Eye (tissue), 1 donor: ENCODE results near the gene SCAPER.
"Not testable (repeated sequence)": the region's sequence is repeated elsewhere in the genome, so short reads cannot be mapped to it uniquely, and the experiment has no call there.

ENCODE experiments used
- DNase-seq: peaks from one replicate; pipeline ENCODE4 v3.0.0-alpha.2; 2015

The SCAPER gene

DNA sequence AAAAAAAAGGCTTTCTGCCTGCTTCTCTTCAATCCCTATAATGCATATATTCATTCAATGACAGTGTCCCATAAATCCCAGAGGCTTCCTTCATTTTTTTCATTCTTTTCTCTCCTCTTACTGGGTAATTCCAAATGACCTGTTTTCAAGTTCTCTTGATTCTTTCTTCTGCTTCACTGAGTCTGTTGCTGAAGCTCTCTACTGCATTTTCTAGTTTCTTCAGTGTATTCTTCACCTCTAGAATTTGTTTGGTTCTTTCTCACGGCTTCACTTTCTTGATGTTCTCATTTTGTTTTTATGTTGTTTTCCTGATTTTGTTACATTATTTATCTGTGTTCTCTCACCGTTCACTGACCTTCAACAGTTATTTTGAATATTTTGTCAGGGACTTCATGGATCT is 141.6 kb downstream of the SCAPER start:
- peak; percentile 16 for DNase-seq

DNA sequence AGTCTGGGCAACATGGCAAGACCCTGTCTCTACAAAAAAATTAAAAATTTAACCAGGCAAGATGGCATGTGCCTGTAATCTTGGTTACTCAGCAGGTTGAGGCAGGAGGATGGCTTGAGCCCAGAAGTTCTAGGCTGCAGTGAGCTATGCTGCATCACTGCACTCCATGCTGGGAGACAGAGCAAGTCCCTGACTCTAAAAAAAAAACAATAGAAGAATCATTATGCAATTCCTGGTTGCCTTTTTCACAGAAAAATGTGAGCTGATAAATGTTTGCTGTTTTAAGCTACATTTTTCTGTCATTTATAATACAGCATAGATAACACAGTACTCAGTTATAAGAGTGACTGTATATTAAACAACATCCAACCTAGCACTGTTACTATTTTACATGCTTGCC is 148.8 kb downstream of the SCAPER start:
- DNase-seq, result no peak

DNA sequence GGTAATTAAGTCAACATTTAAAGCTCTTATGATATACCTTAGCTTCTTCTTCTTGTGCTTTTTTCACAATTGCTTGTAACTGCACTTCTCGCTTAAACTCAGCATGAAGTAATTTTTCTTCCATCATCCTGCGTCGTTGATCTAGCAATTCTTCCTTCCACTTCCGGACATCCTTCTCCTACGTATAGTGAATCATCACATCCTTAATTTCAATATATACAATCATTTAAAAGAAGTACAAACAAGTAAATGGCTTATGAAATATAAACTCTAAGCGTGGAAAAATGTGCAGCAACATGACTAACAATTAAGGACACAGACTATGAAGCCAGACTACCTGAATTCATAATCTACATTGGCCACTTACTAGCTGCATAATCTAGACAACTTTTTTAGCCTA is 151.4 kb downstream of the SCAPER start:
- no peak for DNase-seq

DNA sequence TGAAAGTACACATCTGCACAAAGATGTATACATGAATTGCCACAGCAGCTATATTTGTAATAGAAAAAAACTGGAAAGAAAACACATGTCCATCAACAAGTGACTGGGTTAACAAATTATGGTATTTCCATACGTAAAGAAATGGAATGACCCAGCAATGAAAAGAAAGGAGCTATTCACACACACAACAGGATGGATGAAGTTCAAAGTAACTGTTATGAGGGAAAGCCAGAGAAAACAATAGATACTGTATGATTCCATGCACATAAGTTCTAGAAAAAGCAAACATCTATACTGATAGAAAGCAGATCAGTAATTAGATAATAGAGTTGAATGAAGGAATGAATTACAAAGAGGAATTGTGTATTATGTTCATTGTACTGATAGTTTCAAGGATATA is 152.0 kb downstream of the SCAPER start:
- DNase-seq, result no peak

DNA sequence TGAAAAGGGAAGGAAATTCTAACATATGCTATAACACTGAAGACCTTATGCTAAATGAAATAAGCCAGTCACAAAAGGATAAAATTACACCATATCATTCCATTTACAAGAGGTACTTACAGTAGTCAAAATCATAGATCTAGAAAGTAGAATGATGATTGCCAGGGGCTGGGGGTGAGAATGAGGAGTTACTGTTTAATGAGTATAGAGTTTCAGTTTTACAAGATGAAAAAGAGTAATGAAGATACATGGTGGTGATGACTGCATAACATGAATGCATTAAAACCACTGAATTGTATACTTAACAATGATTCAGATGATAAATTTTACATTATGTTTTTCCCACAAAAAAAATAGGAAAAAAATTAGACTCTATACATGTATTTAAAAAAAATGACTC is 152.6 kb downstream of the SCAPER start:
- DNase-seq, result no peak

DNA sequence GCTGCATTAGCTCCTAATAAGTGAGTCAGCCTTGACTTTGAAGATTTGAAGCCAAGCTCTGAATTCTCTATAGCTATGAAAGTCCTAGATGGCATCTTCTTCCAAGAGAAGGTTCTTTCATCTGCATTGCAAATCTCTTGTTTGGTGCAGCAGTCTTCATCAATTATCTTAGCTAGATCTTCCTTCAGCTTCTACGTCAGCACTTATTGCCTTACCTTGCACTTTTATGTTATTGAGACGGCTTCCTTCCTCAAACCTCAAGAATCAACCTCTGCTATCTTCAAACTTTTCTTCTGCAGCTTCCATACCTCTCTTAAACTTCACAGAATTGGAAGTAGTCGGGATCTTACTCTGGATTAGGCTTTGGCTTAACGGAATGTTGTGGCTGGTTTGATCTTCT is 167.6 kb downstream of the SCAPER start:
- no peak for DNase-seq

DNA sequence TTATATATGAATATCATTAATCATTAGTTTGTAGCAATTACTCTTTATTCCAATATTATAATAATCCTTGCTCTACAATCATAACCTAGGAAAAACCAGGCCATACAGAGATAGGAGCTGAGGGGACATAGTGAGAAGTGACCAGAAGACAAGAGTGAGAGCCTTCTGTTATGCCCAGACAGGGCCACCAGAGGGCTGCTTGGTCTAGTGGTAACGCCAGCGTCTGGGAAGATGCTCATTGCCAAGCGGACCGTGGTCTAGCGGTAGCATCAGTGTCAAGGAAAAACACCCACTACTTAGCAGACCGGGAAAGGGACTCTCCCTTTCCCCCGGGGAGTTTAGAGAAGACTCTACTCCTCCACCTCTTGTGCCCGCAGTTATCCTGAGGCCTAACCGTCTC is 172.8 kb downstream of the SCAPER start:
- DNase-seq, result not testable (repeated sequence)

DNA sequence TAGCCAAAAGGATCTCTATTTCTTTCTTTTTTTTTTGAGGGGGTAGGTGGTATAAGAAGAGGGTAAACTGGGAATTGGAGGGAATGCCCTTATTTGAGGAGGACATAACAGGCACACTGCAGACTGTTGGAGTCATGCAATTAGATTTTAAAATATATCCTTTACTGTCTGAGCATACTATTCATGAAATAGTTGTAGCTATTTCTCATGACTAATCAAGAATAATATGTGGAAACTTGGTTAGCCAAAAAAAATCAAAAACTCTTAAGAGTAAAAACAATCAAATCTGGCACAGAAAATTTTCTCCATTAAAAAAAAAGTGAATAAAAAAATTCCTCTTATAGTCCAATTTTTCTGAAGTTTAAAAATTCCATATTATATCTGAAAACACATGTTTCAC is 174.9 kb downstream of the SCAPER start:
- DNase-seq, result no peak

DNA sequence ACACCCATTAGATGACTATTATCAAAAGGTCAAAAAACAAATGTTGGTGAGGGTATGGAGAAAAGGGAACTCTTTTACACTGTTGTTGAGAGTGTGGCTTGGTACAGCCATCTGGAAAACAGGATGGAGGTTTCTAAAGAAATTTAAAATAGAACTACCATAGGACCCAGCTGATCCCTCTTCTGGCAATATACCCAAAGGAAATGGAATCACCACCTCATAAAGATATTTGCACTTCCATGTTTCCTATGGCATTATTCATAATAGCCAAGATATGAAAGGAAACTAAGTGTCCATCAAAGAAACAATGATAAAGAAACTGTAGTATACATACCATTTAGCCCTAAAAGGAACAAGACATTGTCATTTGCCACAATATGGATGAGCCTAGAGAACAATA is 186.3 kb downstream of the SCAPER start:
- no peak for DNase-seq

DNA sequence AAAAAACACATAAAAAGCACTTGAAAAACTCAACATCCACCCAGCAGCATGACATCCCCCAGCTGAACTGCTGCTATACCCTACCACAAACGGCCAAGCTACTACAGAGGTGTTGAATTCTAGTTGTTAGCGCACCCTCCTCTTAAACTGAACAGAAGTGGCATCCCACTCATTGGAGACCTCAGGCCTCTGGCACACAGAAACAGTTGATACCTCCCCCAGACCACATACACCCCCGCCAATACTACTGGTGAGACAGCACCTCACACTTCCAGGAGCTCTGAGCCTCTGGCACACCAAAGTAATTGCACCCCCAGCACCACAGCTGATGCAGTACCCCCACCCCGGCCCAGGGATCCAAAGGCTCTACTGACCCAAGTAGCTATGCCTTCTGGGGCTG is 190.2 kb downstream of the SCAPER start:
- no peak for DNase-seq

DNA sequence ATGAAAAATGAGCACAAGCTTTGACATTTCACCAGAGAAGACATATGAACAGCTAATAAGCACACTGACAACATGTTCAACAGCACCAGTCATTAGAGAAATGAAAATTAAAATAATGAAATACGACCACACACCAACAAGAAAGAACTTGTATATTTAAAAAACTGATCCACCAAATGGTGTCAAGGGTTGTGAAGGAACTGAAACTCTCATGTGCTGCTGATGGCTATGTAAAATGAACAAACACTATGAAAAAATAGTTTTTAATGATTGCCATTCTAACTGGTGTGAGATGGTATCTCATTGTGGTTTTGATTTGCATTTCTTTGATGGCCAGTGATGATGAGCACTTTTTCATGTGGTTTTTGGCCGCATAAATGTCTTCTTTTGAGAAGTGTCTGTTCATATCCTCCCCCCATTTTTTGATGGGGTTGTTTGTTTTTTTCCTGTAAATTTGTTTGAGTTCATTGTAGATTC is 193.8 kb downstream of the SCAPER start:
- no peak for DNase-seq

DNA sequence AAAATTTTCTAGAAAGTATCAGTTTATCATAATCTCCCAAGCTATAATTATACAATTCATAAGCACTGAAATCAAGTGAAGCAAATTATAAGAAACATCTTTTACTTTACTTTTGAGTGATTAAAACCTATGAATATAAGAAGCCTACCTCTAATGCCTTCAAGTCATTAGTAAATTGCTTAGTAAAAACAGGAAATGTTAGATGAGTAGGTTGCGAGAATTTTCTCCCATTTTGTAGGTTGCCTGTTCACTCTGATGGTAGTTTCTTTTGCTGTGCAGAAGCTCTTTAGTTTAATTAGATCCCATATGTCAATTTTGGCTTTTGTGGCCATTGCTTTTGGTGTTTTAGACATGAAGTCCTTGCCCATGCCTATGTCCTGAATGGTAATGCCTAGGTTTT is 201.1 kb downstream of the SCAPER start:
- DNase-seq, result not testable (repeated sequence)

DNA sequence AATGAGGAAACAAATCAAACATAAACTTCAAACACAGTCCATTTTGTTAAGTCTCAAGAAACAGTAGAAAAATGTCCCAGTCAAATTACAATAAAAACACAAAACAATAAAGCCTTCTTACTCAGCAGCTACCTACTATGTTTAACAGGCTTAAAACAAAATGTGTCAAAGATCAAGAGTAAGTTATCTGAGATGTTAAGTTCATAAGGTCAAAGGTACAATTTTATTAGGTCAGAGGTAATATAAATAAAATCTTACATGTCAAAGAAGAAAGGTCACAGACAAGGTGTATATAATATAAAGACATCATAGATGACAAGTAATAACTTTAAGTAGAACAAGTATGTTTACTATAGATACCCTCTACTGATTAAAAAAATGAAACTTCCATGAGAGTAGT is 208.3 kb downstream of the SCAPER start:
- no peak for DNase-seq

DNA sequence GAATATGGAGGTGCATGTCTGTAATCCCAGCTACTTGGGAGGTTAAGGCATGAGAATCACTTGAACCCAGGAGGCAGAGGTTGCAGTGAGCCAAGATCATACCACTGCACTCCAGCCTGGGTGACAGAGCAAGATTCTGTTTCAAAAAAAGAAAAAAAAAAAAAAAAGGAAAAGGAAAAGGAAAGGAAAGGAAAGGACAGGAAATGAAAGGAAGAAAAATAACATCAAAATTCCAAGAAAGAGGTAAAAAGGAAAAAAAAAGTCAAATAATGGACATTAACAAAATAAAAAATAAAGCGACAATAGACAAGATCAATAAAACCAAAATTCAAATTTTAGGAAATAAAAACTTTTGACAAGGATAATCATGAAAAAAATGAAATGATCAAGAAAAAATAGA is 212.6 kb downstream of the SCAPER start:
- DNase-seq, result not testable (repeated sequence)

DNA sequence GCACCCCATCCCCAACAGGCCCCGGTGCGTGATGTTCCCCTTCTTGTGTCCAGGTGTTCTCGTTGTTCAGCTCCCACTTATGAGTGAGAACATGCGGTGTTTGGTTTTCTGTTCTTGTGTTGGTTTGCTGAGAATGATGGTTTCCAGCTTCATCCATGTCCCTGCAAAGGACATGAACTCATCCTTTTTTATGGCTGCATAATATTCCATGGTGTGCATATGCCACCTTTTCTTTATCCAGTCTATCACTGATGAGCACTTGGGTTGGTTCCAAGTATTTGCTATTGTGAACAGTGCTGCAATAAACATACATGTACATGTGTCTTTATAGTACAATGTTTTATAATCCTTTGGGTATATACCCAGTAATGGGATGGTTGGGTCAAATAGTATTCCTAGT is 217.5 kb downstream of the SCAPER start:
- DNase-seq, result not testable (repeated sequence)

DNA sequence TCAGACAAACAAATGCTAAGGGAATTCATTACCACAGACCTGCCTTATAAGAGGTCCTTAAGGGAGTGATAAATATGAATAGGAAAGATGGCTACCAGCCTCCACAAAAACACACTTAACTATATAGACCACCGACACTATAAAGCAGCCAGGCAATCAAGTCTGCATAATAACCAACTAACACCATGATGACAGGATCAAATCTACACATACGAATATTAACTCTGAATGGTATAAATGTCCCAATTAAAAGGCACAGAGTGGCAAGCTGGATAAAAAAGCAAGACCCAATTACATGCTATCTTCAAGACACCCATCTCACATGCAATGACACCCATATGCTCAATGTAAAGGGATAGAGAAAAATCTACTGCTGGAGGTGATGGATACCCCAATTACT is 221.1 kb downstream of the SCAPER start:
- no peak for DNase-seq

DNA sequence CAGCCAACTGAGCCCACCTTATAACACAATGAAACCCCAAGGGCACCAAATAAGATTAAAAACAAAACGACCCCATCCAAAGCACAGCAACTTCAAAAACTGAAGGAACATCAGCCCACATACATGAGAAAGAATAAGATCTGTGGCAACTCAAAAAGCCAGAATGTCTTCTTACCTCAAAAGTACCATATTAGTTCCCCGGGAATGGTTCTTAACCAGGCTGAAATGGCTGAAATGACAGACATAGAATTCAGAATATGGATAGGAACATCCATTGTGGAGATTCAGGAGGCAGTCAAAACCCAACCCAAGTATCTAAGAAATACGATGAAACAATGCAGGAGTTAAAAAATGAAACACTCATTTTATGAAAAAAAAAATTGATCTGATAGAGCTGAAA is 222.3 kb downstream of the SCAPER start:
- no peak for DNase-seq

DNA sequence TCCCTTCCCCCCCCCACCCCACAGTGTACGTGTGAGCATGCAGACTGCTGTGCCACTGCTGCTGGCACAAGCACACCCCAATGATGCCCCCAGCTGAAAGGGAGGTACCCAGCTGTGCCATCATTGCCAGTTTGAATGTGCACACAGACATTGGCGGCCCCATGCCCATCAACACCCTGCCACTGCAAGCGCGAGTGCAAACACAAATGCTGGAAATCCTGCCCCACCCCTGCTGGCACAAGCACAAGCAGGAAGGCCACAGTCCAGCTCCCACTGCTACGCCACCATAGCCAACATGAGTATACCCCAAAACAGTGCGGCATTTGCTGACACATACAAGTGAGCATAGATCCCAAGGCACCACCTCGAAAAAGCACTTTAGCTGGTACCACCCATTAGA is 222.9 kb downstream of the SCAPER start:
- DNase-seq, result no peak

DNA sequence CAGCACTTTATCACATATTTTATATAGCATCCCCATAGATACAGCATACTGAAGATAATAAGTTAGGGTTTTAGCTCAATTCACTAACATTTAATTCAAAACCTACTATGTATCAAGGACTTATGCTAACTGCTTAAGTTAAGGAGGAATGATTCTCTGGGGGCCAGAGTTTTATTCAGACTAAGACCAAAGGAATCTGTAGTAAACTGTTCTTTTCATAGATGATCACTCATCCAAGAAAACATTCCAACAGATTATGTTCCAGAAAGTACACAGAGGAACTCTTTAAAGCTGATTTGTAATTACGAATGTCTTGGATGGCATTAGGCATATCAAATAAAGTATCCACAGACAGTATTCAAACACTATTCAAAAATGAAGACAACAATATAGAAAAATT is 226.4 kb downstream of the SCAPER start:
- no peak for DNase-seq

DNA sequence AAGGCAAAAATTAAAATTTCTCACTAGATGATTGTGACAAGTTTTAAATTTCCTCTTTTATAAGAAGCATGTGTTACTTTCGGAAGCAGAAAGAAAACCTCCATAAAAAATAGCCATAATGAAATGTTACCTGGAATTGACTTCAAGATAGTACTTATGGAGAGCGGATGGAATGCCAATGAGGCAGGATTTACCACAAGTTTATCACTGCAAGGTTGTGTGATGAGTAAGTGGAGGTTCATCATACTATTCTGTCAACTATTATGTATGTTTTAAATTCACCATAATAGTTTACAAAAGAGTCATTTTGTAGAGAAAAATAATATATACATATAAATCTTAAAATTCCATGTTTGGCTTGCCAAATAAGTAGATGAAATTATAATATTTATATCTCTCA is 230.3 kb downstream of the SCAPER start:
- no peak for DNase-seq

DNA sequence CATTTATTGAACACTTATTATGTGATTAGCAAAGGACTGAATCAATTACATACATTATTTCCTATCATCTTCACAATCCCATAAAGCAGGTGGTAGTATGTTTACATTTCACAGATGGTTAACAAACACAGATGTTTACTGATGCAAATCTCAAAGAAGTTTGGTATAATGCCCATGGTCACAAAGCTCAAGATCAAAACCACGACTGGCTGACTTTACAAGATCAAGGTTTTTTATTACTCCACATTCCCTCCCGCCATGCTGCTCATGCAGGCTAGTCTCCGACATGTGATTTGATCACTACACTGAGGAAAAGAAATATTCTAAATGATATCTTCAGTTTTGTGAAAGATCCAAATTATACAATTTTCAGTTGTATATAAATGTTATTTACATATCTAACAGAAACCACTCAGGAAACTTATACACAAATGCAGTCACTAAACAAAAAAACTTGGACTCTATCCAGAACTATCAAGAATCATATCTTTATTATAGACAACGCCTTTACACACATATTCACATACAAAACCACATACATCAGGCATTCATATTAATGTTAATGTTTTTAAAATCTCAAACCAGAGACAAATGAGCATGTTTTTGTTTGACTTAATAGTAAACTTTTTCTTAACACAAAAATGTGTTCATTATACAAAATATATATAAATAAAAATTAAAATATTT is 235.5 kb downstream of the SCAPER start:
- DNase-seq, result no peak

DNA sequence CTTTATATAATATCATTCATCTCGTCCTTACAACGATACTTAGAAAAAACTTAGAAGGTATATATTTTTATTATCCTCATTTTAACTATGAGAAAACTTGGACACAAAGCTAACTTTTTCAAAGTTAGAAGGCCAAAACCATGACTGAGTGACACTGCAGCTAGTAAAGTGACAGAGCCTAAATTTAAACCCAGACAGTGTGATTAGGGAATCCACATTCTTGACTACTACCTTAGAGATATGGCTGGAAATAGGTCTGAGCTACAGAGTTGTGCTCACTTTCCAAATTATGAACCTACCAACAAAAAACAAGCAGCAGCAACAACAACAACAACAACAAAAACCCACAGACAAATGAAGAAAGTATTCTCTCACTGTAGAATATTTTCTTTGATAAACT is 236.2 kb downstream of the SCAPER start:
- no peak for DNase-seq

DNA sequence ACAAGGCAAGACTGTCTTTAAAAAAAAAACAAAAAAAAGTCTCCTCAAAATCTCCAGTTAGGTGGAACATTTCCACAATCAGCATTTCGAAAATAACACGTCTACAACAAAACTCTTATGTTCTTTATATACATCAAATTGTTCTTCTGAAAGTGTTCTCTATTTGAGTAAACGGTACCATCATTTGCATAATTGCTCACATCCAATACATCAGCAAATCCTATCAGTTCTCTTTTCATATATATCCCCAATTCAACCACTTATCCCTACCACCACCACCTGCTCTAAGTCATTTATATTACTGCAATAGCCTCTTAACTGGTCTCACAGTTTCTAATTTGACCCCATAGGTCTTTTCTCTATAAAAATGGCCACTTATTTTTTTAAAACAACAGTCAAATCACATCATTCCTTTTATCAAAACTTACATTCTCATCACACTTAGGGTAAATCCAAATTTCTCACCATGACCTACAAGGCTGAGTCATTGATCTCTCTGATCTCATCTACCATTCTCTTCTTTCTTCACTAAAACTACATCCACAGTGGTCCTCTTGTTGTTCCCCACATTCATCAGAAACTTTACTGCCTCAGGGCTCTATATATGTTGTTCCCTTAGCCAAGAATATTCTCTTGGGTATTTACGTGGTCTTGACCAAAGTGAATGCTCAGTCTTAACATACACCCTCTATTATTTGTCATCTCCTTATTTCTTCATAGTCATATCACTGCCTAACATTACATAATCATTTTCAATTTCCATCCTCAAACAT is 237.0 kb downstream of the SCAPER start:
- no peak for DNase-seq

DNA sequence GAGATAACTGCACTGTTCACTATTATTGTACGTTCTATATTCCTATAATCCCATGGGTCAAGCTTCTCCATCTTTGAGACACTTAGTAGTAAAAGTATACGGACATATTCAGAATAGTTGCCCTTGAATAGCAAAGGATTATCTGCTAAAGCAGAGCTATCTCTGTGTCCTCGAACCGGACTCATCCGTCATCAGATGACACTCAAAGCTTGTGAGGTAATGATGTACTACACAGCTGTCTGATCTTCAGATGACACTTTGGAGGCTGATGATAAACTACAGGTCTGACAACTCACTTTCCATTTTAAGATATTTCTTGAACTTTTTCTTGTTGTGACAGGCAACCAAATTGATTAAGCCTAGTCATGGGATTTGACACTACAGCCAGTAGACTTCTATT is 240.2 kb downstream of the SCAPER start:
- no peak for DNase-seq

DNA sequence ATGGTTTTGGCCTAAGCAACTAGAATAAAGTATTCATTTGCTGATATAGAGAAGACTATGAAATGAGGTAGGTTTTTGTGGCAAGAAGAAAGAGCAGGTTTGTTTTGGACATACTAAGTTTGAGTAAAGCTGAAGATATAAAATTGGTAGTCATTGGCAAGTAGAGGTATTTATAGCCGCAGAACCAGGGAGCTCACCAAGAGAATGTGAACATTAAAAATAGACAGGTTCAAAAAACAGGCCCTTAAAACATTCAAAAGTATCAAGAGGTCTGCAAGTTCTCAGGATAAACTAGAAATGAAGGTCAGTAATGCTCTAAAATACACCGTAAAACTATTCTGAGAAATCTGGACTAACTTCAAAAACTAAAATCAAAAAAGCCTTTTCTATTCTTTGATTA is 240.7 kb downstream of the SCAPER start:
- DNase-seq, result no peak
